Activated T-helper 1 cell treated with anti-CD3 and anti-CD28 coated beads, Interleukin-12 subunit alpha, Interleukin-12 subunit beta, Interleukin-2, Interleukin-4 antibody, amounts not matched to agents 30 ng/mL and 10 ng/mL and 1 ng/mL, durations not matched to agents 14 hours and 24 hours and 36 hours (primary cell): Measurements from ENCODE around the gene RPS6KA4. TPM values are rescaled to one million over a fixed set of nuclear protein-coding genes. Genes with fewer than 3 reads are reported as not detected.
"Not testable (repeated sequence)": the region's sequence is repeated elsewhere in the genome, so short reads cannot be mapped to it uniquely, and the experiment has no call there.

ENCODE experiments used
- DNase-seq: peaks from one replicate; pipeline ENCODE4 v3.0.0; 2021; ENCODE audit warnings: low spot score
- H3K27ac Mint-ChIP-seq: one replicate; pipeline ENCODE4 v1.8.0; 2021; ENCODE audit warnings: mild to moderate bottlenecking, mixed read lengths
- H3K27me3 Mint-ChIP-seq: one replicate; pipeline ENCODE4 v1.8.0; 2022; ENCODE audit warnings: mild to moderate bottlenecking, moderate library complexity, mixed read lengths; ENCODE audit not compliant: insufficient read depth
- H3K36me3 Mint-ChIP-seq: one replicate; pipeline ENCODE4 v1.8.0; 2021; ENCODE audit warnings: low read depth, mixed read lengths
- H3K4me1 Mint-ChIP-seq: one replicate; pipeline ENCODE4 v1.8.0; 2021; ENCODE audit warnings: low read depth, mixed read lengths
- H3K4me3 Mint-ChIP-seq: one replicate; pipeline ENCODE4 v1.8.0; 2021; ENCODE audit warnings: mild to moderate bottlenecking, moderate library complexity, mixed read lengths
- H3K9me3 Mint-ChIP-seq: one replicate; pipeline ENCODE4 v1.8.0; 2021; ENCODE audit warnings: mixed read lengths
- intact Hi-C: fragments of 100-400 bp; cut with micrococcal nuclease; formaldehyde crosslinking; loops from one replicate; pipeline ENCODE4 v1.15.1; 2024
- total RNA-seq: library from RNA; stranded (reverse); gene quantifications from 2 replicates; pipeline ENCODE4 v1.2.3, GENCODE V29; 2022

The RPS6KA4 gene
- total RNA-seq, 1 donor from 2014 or later = 38.3 TPM

DNA sequence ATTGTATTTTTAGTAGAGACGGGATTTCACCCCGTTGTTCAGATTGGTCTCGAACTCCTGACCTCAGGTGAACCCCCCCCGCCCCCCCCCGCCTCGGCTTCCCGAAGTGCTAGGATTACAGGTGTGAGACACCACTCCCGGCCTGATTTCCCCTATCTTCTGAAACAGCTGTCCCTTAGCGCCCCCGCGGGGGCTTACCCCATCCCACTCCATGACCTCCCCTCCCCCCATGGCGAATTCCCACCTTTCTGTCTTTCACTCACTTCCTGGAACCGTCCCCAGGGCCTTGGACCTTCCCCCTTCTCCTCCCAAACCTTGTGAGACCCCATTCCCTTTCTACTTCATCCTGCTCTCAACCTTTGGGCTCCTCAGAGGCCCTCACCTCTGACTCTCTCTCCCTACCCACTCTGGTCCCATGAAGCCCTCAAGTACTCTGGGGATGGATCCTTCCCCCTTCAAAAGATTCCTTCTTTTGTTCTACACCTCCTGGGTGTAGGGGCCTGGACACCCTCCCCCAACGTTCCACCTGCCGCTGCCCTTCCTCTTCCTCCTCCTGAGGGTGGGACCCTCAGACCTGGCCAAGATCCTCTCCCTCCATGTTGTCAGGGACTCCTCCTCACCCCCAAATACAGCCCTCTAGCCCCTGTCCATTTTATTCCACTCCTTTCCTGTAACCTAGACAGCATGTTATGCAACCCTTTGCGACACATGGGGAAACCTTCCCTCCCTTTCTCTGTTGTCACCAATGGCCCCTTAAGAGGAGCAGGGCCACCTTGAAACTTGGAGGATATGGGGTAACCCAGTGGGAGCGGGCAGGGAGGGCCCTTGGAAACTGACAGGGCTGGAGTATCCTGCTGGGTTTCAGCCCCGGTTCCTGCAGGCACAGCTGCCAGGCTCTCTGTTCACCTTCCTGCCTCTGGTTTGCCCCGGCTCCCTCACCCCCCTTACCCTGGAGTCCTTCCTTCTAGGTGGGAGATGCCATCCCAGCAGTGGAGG, 39.9 kb upstream of the RPS6KA4 start:
- Mint-ChIP-seq H3K4me1 (peaks cover 34% of the 10 kb centered on the region), H3K27ac (peak overlapping the region; percentile 100), H3K36me3 (peaks cover 27% of the 10 kb centered on the region), H3K4me3 (peak overlapping the region; percentile 94), H3K27me3 (no peaks in the 10 kb centered on the region), H3K9me3 (no peaks in the 10 kb centered on the region)
- intact Hi-C loops = loop anchor here (1.0 to 5.0 kb wide), 4 partner anchors 12 to 332 kb away; partner anchors contain the start of genes CCDC88B, GPR137 and OTUB1
- no peak for DNase-seq

GRCh38 chr11:64320556-64320955, 38.4 kb upstream of the RPS6KA4 start:
- no peak for DNase-seq
- Mint-ChIP-seq H3K36me3 (peaks cover 22% of the 10 kb centered on the region), H3K27ac (no peak overlapping the region), H3K27me3 (no peaks in the 10 kb centered on the region), H3K4me1 (peaks cover 34% of the 10 kb centered on the region), H3K4me3 (peak overlapping the region; percentile 54), H3K9me3 (no peaks in the 10 kb centered on the region)
- intact Hi-C loops = no loop called here

DNA sequence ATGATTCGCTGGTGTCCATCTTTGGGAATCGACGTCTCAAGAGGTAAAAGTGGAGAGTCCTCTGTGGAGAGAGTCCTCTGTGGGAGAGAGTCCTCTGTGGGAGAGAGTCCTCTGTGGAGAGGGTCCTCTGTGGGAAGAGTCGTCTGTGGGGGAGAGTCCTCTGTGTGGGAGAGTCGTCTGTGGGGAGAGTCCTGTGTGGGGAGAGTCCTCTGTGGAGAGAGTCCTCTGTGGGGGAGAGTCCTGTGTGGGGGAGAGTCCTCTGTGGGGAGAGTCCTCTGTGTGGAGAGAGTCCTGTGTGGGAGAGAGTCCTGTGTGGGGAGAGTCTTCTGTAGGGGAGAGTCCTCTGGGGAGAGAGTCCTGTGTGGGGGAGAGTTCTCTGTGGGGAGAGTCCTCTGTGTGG, 37.9 kb upstream of the RPS6KA4 start:
- H3K27me3 Mint-ChIP-seq = no peaks in the 10 kb centered on the region
- intact Hi-C loops = no loop called here
- H3K36me3 Mint-ChIP-seq = peaks cover 22% of the 10 kb centered on the region
- no peak for DNase-seq
- peaks cover 34% of the 10 kb centered on the region for H3K4me1 Mint-ChIP-seq
- H3K27ac Mint-ChIP-seq = peak overlapping the region; percentile 61
- H3K4me3 Mint-ChIP-seq = peak overlapping the region; percentile 39
- no peaks in the 10 kb centered on the region for H3K9me3 Mint-ChIP-seq

- Mint-ChIP-seq H3K27me3 (no peaks in the 10 kb centered on the region), H3K36me3 (peaks cover 20% of the 10 kb centered on the region)
These were observed 37.4 kb upstream of the RPS6KA4 start for GRCh38 chr11:64321533-64321932.

DNA sequence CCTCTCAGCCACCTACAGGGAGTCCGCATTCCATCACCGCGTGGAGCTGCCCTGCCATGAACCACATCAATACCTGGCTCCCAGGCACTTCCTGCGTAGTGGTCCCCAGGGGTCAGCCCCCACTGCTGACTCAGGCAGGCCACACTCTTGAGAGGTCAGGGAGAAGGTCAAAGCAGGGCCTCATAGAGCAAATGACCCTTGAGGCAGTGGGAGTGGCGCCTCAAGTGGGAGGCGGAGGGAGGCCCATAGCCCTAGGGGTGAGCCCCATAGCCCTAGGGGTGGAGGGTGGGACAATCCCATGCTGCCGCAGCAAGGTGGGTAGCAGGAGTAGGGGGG, 36.1 kb upstream of the RPS6KA4 start:
- DNase-seq = no peak
- H3K9me3 Mint-ChIP-seq = no peaks in the 10 kb centered on the region
- H3K36me3 Mint-ChIP-seq = peaks cover 10% of the 10 kb centered on the region
- H3K27ac Mint-ChIP-seq = no peak overlapping the region
- intact Hi-C loops = no loop called here
- no peaks in the 10 kb centered on the region for H3K27me3 Mint-ChIP-seq
- peaks cover 22% of the 10 kb centered on the region for H3K4me1 Mint-ChIP-seq
- H3K4me3 Mint-ChIP-seq = no peak overlapping the region

More at GRCh38 chr11:64321533-64321932, 37.4 kb upstream of the RPS6KA4 start:
- no peak for DNase-seq
- Mint-ChIP-seq H3K27ac (no peak overlapping the region), H3K4me1 (peaks cover 30% of the 10 kb centered on the region), H3K4me3 (no peak overlapping the region), H3K9me3 (no peaks in the 10 kb centered on the region)
- intact Hi-C loops = no loop called here

- Mint-ChIP-seq H3K9me3 (no peaks in the 10 kb centered on the region), H3K4me3 (no peak overlapping the region), H3K4me1 (peaks cover 22% of the 10 kb centered on the region), H3K27me3 (no peaks in the 10 kb centered on the region), H3K27ac (no peak overlapping the region), H3K36me3 (peaks cover 10% of the 10 kb centered on the region)
- no peak for DNase-seq
- intact Hi-C loops = no loop called here
These were observed 35.6 kb upstream of the RPS6KA4 start for GRCh38 chr11:64323373-64323772.

DNA sequence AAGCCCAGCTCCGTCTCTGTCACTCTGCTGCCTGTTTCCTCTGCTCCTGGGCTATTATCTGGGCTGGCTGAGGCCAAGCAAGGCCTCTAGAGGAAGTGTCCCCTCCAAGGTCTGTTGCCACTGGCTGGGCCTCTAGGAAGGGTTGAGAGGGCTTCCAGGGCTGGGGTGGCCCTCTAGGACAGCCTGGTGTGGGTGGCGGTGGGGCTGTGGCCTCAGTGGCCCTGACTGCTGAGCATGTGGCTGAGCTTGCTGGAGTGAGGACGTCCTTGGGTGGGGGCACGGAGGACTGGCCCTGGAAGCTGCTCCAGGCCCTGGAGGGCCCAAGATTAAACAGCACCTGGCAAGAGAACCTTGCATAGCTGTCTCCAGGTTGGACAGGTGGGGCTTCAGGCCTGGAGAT, 35.0 kb upstream of the RPS6KA4 start:
- DNase-seq, H3K9me3 Mint-ChIP-seq, intact Hi-C loops, H3K27me3 Mint-ChIP-seq, H3K27ac Mint-ChIP-seq, H3K4me3 Mint-ChIP-seq: not testable (repeated sequence)
- H3K4me1 Mint-ChIP-seq = peaks cover 20% of the 10 kb centered on the region
- H3K36me3 Mint-ChIP-seq = peaks cover 10% of the 10 kb centered on the region

DNA sequence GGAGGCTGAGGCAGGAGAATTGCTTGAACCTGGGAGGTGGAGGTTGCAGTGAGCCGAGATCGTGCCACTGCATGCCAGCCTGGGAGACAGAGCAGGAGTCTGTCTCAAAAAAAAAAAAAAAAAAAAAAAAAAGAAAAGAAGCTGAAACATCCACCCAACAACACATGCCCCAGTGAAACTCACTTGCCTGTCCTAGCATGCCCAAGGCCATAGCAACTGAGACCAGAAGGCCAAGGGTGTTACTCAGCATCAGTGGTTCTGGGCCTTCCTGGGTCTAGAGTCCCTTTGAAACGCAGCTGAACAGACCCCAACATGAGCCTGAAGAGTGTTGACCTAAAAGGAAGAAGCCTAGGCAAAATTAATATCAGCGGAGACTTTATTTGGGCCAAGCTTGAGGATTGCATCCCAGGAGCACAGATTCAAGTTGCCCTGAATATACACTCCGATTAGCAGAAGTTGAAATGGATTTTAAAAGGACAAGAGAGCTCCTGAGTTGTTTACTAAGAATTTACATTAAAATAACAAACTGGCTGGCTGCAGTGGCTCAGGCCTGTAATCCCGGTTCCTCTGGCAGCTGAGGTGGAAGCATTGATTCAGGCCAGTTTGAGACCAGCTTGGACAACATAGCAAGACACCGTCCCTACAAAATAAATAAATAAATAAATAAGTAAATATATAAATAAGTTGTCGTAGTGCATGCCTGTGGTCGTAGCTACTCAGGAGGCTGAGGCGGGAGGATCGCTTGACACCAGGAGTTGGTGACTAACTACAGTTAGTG, 34.1 kb upstream of the RPS6KA4 start:
- intact Hi-C loops = no loop called here
- H3K9me3 Mint-ChIP-seq = no peaks in the 10 kb centered on the region
- peaks cover 11% of the 10 kb centered on the region for H3K4me1 Mint-ChIP-seq
- H3K4me3 Mint-ChIP-seq = no peak overlapping the region
- no peak for DNase-seq
- no peak overlapping the region for H3K27ac Mint-ChIP-seq
- no peaks in the 10 kb centered on the region for H3K27me3 Mint-ChIP-seq
- H3K36me3 Mint-ChIP-seq = peaks cover 10% of the 10 kb centered on the region

GRCh38 chr11:64327375-64327774, 31.6 kb upstream of the RPS6KA4 start:
- H3K27me3 Mint-ChIP-seq = no peaks in the 10 kb centered on the region
- no peaks in the 10 kb centered on the region for H3K9me3 Mint-ChIP-seq
- no peaks in the 10 kb centered on the region for H3K36me3 Mint-ChIP-seq

GRCh38 chr11:64327993-64328392, 31.0 kb upstream of the RPS6KA4 start:
- intact Hi-C loops = no loop called here
- Mint-ChIP-seq H3K4me1 (peaks cover 7% of the 10 kb centered on the region), H3K27ac (no peak overlapping the region), H3K36me3 (no peaks in the 10 kb centered on the region), H3K9me3 (no peaks in the 10 kb centered on the region), H3K27me3 (no peaks in the 10 kb centered on the region), H3K4me3 (no peak overlapping the region)
- no peak for DNase-seq

More at GRCh38 chr11:64327375-64327774, 31.6 kb upstream of the RPS6KA4 start:
- H3K4me1 Mint-ChIP-seq = peaks cover 7% of the 10 kb centered on the region
- intact Hi-C loops = no loop called here
- H3K27ac Mint-ChIP-seq = no peak overlapping the region
- no peak for DNase-seq
- H3K4me3 Mint-ChIP-seq = no peak overlapping the region

- H3K27me3 Mint-ChIP-seq = no peaks in the 10 kb centered on the region
These were observed 28.1 kb upstream of the RPS6KA4 start for GRCh38 chr11:64330888-64331287.

DNA sequence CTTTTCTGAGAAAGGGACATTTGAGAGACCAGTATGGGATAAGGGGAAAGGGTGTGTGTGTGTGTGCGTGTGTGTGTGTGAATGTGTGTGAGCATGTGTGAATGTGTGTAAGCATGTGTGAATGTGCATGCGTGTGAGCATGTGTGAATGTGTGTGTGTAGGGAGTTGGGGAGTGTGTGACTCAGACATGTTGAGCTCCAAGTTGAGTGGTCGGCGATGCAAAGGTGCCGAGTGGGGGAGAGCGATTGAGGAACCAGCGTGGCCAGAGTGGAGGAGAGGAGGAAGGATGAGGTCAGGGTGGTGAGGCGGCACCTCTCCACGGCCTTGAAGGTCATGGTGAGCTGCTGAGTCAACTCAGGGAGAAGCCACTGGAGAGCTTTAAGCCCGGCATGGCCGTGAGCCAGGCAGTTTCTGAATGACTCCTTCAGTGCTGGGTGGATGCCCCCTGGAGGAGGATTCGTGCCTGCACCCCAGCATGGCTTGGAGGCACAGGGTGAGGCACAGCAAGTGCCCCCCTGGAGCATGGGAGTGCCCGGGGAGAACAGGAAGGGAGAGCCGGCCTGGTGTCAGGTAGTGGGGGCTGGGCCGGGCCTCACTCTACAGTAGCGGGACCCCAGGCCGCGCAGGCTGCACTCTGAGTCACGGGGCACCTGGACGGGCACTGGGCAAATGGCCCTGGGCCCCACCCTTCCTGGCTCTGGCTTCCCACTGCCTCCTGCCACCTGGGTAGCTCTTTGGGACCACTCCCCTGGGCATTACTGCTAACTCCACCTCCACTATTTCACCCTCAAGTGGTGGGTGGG, 27.2 kb upstream of the RPS6KA4 start:
- peak; percentile 66 for DNase-seq
- Mint-ChIP-seq H3K4me1 (peaks cover 16% of the 10 kb centered on the region), H3K36me3 (peaks cover 8% of the 10 kb centered on the region), H3K9me3 (no peaks in the 10 kb centered on the region), H3K4me3 (peak overlapping the region; percentile 4), H3K27me3 (no peaks in the 10 kb centered on the region), H3K27ac (peak overlapping the region; percentile 85)
- intact Hi-C loops = loop anchor here (1.0 kb wide), 2 partner anchors 9 to 13 kb away; partner anchors contain the start of genes CCDC88B and PRDX5

More at GRCh38 chr11:64330888-64331287, 28.1 kb upstream of the RPS6KA4 start:
- Mint-ChIP-seq H3K9me3 (no peaks in the 10 kb centered on the region), H3K36me3 (peaks cover 8% of the 10 kb centered on the region), H3K4me1 (peaks cover 16% of the 10 kb centered on the region), H3K4me3 (no peak overlapping the region), H3K27ac (no peak overlapping the region)
- intact Hi-C loops = loop anchor here (1.0 kb wide), 2 partner anchors 9 to 13 kb away; partner anchors contain the start of genes CCDC88B and PRDX5
- DNase-seq = no peak
